Erythroblast (primary cell): ENCODE results near the gene BFSP2.

Experiments used
- DNase-seq, 2 experiments: peaks; one replicate each; lab custom pipeline; 2025; lab: John Stamatoyannopoulos, UW
- GATA1 ChIP-seq: IDR thresholded peaks from 2 replicates; pipeline ENCODE4 v1.6.1; 2011; ENCODE audit warnings: low read depth, mild to moderate bottlenecking, control low read depth, low read length, moderate library complexity
- POLR2A ChIP-seq: IDR thresholded peaks from 2 replicates; pipeline ENCODE4 v1.6.1; 2011; ENCODE audit warnings: mild to moderate bottlenecking, low read length

Gene BFSP2

DNA sequence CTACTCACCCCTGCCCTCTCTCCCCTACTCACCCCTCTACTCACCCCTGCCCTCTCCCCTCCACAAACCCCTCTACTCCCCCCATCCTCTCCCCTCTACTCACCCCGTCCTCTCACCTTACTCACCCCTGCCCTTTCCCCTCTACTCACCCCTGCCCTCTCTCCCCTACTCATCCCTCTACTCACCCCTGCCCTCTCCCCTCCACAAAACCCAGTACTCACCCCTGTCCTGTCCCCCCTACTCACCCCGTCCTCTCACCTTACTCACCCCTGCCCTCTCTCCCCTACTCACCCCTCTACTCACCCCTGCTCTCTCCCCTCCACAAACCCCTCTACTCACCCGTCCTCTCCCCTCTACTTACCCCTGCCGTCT, 14.2 kb downstream of the BFSP2 start:
- no peak for DNase-seq
- TF ChIP-seq POLR2A (no peak), GATA1 (no peak)

DNA sequence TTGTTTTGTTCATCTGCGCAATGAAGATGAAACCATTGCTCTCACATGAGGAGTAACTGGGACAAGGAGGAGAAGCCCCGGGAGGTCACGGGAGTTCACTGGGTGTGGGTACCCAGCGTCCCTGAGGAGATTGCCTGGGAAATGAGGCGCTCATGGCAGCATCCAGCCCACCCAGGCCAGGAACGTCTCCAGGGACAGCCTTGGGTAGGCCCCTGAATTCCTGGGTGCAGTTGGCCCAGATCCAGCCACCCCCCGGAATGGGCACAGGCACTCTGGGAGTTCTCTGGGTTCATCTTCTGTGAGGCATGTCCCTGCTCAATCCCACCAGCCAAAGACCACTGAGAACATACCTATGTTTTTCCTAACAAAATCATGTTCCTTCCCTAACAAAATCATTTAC, 18.5 kb downstream of the BFSP2 start:
- TF ChIP-seq GATA1: no peak
- TF ChIP-seq POLR2A: no peak

DNA sequence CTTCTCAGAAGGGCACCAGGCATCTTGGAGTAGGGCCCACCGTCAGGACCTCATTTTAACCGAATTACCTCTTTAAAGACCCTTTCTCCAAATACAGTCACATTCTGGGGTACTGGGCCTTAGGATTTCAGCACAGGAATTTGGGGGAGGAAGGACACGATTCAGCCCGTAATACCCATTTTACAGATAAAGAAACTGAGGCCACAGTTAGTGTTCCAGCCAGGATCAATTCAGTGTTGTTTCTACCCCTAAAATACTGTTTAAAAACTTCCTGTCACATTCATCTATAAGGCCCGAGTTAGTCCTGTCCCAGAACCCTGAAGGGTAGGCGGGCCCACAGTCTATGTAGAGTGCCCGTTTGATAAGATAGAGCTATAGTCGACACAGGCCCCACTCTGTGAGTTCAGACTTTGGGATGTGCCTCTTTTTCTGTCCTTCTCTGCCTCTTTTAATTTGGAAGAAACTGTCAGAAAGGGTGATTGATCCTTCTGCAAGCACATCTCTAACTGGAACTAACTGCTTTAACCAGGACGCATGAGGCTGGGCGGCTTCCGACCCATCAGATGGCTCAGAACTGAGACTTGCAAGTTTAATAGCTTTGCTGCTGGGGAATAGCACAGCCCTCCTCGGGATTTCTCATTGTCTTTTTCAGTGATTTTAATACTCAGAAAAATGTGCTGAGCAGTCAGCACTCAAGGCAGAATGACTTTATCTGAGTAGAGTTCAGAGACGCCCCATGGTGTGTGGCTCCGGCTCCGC, 19.5 kb downstream of the BFSP2 start:
- DNase-seq: no peak

More for the DNA sequence above, 18.5 kb downstream of the BFSP2 start:
- DNase-seq: no peak

DNA sequence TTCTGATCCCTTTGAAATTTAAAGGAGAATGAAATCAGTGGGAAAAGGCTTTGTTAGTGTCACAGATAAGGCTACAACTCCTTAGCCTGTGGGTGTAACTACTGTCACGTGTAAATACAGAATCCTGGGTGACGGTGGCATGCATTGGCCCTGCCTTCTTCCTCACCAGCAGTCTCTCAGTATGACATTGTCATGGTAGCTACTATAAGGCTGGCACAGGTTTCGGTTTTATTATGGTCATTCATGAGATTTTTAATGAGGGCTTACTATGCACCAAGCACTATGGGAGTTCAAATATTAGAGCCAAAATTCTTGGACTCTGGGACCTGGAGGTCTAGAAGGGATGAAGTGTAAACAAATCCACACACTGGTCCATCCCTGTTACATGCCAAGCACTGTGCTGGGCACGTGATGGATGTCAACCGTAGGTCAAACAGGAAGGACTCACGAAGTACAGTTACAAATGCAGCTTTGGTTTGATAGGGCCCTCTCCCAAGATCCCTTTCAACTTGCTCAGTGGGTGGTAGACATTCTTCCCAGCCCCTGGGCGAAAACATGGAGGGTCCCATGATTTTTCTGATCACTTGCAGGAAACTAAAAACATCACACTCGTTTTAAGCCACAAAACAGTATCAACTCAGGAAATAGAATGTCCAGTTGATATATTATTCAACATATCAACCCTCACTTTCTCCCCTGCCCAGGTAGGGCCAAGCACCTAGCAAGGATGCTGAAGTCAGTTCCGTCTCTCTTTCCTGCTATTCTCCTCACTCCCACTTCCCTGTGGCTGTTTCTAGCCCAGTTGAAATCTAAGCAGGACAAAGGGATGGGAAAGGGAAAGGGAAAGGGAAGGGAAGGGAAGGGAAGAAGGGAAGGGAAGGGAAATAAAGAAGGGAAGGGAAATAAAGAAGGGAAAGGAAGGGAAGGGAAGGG, 25.3 kb downstream of the BFSP2 start:
- TF ChIP-seq GATA1: no peak
- no peak for TF ChIP-seq POLR2A

More for the DNA sequence above, 19.5 kb downstream of the BFSP2 start:
- TF ChIP-seq GATA1 (no peak), POLR2A (no peak)

DNA sequence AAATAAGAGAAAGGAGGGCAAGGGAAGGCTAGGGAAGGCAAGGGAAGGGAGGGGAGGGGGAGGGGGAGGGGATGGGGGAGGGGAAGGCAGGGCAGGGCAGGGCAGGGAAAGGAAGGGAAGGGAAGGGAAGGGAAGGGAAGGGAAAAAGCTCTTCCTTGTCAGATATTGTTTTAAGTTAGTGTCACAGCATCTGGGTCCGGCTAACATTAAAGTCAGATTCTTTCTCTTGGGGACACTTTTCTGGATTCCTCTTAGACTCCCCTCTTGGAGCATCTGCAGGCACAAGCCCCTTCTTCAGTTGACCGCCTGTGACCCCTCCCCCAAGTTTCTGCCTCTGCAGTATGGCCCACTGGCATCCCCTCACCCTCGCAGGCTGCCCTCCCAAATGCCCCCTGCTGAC, 26.0 kb downstream of the BFSP2 start:
- no peak for TF ChIP-seq GATA1
- TF ChIP-seq POLR2A: no peak
- DNase-seq: no peak

More for the DNA sequence above, 25.3 kb downstream of the BFSP2 start:
- no peak for DNase-seq

DNA sequence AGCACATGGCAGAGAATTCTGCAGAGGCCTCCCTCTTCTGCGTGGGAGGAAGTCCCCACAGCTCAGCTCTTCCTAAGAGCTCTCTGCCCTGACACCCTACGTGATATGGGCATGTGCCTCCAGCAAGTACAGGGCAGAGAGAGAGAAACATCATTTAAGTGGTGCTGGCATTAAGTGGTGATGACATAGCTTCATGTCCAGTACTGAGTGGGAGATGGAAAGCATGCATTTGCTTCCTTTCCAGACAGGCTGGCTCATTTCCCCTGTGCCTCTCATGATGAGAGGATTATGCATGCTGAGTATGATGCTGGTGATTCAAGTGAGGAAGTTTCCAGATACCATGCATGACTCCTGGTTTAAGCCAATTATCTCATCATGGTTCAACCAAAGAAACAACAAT, 26.9 kb downstream of the BFSP2 start:
- no peak for DNase-seq
- no peak for TF ChIP-seq GATA1
- TF ChIP-seq POLR2A: no peak

DNA sequence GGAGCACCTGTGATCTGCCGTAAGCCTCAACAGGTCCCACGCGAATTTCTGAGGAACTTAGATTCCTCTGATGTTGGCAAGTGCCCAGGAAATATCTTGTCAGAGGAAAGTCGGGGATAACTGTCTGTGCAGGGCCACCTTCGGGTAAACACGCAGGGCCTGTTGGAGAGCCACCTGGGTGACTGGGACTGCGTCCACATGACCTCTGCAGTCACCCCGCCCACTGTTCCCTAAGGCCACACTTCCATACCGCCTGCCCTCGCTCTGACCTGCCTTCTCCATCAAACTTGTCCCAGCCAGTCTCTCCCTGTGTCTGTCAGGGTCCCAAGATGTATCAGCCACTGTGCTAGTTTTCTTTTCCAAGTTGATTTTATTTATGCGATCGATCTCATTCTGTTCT, 28.7 kb downstream of the BFSP2 start:
- no peak for DNase-seq
- no peak for TF ChIP-seq POLR2A

DNA sequence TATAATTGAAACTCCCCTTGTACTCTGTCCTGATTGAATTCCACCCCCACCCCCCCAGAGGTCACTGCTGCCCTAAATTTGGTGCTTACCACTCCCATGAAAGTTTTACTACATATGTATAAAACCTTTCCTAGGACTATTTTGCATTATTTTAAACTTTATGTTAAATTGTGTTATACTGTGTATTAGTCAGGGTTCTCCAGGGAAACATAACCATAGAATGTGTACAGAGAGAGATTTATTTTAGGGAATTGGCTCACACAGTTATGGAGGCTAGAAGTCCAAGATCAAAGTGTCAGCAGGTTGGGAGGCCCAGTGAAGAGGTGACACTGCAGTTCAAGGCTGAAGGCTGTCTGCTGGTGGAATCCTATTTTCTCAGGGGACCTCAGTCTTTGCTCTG, 29.2 kb downstream of the BFSP2 start:
- DNase-seq: no peak
- TF ChIP-seq POLR2A (no peak), GATA1 (no peak)

DNA sequence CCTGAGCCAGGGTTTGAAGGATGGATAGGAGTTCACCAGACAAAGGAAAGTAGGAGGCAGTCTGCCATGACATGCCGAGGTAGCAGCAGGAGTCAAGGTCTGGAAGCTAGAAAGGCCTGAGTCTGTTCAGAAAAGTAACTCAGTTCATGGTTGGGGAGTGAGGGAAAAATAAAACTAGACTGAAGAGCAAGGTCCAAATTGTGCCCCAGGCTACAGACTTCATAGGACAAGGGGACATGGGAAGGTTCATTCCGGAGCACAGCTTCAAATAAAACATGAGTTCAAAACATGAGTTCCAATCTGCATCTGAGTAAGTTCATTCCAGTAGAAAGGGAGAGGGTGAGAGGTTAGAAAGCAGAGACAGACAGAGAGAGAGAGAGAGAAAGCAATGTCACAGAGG, 39.7 kb downstream of the BFSP2 start:
- TF ChIP-seq POLR2A: no peak
- TF ChIP-seq GATA1: no peak
- no peak for DNase-seq

DNA sequence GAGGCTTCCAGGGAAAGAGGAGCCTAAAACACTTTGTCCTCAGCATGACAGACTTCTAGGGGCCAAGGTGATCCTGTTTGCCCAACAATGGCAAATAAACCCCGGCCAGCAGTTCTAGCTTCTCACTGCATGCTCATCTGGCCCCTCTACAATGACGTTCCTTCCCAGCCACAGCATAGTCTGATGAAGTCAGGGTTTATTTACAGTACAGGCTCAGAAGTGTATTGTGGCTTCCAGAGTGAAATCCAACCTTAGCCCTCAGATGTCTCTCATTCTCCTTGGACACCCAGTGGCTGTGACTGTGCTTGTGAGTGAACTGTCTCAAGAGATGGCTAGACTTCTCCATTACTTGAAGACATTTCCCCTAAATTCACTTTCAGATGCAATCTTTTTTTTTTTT, 40.8 kb downstream of the BFSP2 start:
- DNase-seq: no peak
- TF ChIP-seq GATA1: no peak
- no peak for TF ChIP-seq POLR2A

DNA sequence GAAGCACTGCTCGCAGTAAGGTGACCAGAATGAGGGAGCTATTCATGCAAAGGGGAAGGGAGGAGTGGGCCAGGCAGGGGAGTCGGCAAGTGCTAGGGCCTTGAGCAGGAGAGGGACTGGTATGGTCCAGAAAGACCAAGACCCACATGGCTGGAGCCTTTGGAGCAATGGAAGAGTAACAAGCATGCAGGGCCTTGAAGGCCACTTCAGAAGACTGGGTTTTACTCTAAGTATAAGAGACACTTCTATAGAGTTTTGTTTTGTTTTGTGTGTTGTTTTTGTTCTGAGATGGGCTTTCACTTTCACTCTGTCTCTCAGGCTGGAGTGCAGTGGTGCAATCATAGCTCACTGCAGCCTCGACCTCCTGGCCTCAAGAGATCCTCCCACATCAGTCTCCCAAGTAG, 42.0 kb downstream of the BFSP2 start:
- no peak for DNase-seq

DNA sequence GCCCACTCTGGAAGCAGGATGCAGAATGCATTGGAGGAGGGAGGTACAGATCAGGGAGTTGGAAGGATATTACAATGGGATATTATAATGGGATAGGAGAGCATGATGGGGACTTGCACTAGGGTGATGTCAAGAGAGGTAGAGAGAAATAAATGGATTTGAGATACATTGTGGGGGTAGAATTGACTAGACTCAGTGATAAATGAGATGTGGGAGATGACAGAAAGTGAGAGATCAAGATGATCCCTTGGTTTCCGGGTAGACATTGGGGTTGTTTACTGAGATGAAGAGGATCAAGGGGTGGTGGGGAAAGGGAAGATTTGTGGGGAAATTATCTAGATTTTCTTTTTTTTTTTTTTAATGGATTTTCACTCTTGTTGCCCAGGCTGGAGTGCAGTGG, 42.7 kb downstream of the BFSP2 start:
- TF ChIP-seq GATA1: no peak
- TF ChIP-seq POLR2A: no peak
- no peak for DNase-seq

More for the DNA sequence above, 42.0 kb downstream of the BFSP2 start:
- TF ChIP-seq GATA1 (no peak), POLR2A (no peak)

DNA sequence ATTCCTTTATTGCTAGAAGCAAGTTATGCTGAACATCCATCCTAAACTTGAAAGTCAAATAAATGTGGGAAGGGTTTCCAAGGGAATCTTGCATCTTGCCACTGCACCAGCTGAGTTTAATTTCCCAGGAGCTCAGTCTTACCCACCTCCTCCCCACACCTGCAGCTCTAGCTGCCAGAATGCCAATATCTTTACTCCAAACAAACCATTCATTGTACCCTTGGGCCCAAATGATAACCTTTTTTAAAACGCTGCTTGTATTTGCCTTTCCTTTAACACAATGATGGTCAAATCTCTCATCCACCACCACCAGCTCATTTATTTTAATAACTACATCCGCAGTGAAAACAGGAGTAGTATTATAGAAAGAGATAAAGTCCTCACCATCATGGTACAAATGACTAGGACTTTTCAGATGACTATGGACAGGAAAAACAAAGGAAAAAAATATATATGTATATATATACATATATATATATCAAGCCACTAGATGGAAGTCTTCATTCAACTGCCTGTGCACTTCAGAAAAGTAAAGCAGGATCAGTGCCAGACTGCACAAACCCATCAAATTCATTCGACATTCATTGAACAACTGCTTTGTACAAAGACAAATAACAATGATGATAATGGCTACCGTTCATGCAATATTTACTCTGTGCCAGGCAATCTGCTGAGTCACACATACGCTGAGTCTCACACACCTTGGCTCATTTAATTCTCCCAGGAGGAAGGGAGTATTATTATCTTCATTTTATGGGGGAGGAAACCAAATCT, 44.0 kb downstream of the BFSP2 start:
- TF ChIP-seq POLR2A (no peak), GATA1 (no peak)

DNA sequence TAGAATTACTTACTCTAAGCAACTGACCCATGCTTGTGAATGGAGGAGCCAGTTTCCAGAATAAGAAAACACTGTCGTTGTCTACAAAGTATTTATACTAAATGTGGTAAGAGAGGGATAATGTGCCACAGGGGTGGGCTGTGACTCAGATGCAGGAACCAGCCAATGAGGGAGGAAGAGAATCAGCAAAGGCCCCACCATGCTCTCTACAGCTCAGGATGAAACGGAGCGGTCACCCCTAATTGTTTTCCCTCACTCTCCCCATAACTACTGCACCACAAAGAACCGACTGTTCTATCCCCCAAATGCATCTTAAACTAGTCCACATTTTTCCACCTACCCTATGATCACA, 44.5 kb downstream of the BFSP2 start:
- no peak for TF ChIP-seq POLR2A
- no peak for TF ChIP-seq GATA1
- DNase-seq: no peak

More for the DNA sequence above, 44.0 kb downstream of the BFSP2 start:
- DNase-seq: no peak
